Right forelimb (tissue), 1 donor: Measurements from ENCODE around the gene MMEL1.
A peak's percentile ranks its signal among the peaks of the same experiment; 100 is the strongest.
"Not testable (repeated sequence)": the region's sequence is repeated elsewhere in the genome, so short reads cannot be mapped to it uniquely, and the experiment has no call there.

Experiments
- DNase-seq: peaks from one replicate; pipeline ENCODE4 v3.0.0-alpha.2; 2018

The MMEL1 gene

DNA sequence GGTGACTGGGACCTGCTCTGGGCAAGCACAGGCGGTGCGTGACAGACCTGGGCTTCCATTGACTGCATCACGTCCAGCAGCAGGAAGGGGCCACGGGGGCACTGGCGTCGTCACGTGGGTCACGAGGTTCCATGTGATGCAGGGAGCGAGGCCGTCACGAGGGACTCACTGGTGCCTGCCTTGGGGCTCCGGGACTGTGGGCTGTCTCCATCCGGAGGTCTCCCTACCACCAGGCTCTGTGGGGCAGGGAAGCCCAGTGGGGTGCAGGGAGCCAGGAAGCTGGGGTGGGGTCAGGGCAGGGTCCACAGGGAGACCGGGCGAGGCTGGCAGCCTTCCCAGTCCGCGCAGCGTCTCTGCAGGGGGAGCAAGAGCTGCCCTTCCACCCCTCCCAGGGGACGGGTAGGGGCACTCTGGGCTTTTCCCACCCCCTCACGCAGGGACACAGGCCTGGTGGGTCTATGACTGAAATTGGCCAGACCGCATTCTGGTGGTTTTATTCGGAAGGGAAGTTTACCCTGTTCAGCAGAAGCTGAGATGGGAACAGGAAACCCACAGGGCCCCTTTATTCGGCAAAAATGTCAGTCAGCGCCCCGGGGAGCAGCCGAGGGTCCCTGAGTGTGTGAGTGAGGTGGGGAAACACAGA, 77.1 kb downstream of the MMEL1 start:
- no peak for DNase-seq

DNA sequence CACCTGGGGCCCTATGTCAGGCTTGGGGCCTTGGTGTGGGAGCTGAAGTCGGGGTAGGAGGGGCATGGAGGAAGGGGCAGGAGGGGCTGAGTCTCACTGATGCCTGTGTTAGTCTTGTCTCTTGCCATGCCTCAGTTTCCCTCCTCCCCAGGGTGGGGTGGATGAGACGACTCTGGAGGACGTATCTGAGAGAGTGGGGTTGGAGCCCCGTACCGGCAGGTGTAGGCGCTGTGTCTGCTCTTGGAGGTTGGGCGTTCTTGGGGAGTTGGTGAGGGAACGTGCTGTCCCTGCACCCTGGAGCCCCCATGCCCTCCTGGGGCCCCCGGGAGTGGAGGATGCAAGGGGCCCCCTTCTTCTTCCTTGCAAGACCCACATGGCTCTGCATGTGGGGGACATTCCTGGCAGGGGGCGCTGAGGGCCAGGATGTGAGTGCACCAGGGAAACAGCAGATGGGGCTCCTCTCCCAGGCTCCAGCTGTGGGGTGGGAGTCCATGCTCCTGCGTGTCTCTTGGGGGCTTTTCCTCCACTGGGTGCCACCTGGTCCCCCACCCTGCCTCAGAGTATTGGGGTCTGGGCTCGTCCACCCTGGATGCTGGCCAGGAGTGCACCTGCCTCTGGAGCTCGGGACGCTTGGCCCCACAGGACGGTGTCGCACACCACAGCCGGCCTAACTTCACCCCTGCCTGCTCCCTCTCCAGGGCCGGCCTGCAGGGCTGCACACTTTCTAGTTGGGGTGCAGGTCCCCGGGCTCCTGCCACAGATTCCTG, 78.0 kb downstream of the MMEL1 start:
- no peak for DNase-seq

GRCh38 chr1:2553871-2554620, 78.8 kb downstream of the MMEL1 start:
- DNase-seq, result no peak

DNA sequence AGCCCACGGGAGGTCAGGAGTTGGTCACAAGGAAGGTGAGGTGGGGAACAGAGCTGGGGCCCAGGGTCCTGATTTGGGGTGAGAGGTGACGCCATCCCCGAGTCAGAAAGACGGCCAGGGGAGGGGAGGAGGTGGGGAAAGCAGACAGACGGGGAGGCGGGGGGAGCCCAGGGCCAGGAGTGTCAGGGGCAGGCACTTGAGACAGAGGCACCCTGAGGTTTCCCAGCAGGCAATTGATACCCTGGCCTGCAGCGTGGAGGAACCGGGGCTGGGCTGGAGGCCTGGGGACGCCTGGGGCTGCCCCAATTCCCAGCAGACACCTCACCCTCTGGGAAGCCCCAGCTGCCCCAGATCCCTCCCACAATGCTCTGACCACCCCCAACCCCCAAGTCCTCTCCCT, 79.7 kb downstream of the MMEL1 start:
- not testable (repeated sequence) for DNase-seq

GRCh38 chr1:2552189-2552588, 80.6 kb downstream of the MMEL1 start:
- DNase-seq, result no peak

- DNase-seq, result not testable (repeated sequence)
Observed at GRCh38 chr1:2551544-2551943, 81.3 kb downstream of the MMEL1 start.

- not testable (repeated sequence) for DNase-seq
Observed at GRCh38 chr1:2550309-2550861, 82.4 kb downstream of the MMEL1 start.

DNA sequence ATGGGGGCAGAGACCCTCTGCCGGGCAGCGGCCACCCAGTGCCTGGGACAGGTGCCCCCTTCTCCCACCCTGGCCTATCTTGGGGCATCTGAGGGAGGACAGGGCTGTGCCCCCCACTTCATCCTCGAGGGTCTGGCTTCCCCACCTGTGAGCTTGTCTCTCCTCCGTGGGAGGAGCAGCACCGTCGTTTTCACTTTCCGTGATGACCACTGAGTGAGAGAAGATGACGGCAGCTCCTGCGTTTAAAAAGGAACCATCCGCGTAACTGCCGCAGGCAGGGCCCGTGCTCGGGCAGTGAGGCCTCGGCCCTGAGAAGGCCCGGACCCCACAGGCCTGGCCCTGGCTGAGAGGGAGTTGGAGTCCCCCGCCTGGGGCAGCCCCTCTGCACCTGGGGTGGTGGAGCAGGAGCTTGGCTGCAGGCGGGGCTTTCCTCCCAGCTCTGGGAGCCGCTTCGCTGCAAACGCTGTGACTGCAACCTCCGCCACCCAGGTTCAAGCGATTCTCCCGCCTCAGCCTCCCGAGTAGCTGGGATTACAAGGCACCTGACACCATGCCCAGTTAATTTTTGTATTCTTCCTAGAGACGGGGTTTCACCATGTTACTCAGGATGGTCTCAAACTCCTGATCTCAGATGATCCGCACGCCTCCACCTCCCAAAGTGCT, 83.3 kb downstream of the MMEL1 start:
- DNase-seq, result not testable (repeated sequence)

- peak; percentile 86 for DNase-seq
Observed at GRCh38 chr1:2548068-2548589, 84.7 kb downstream of the MMEL1 start.

- DNase-seq, result no peak
Observed at GRCh38 chr1:2547210-2548067, 85.4 kb downstream of the MMEL1 start.

GRCh38 chr1:2546515-2547209, 86.2 kb downstream of the MMEL1 start:
- DNase-seq, result peak; percentile 77

DNA sequence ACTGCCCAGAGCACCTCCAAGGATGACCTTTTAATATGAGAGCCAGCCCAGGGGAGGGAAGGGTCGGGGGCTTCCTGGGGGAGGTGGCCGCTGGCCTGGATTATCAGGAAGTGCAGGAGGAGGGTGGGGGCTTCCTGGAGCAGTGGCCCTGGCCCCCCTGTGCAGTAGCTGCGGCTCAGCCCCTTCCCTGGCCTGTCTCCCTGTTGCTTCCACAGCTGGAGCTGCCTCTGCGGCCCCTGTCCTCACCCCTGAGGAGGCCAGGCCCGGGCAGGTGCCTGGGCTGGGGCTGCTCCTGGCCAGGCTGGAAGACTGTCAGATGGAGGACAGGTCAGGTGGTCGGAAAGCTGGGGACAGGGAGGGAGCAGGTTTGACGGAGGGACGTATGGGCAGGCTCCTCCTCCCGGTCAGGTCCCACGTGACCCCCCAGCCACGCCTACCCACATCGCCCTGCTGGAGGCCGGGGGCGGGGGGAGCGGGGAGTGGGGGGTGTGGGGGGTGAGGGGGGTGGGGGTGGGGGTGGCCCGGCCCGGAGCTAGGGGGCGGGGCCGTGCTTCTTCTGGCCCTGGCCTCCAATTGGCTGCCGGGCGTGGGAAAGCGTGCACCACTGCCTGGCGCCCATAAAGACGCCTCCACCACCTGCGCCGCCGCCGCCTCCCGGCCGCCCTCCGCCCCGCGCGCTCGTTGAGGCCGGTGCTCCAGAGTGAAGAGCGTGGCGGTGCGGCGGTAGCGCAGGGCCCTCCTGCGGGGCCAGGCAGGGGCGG, 86.9 kb downstream of the MMEL1 start:
- DNase-seq, result peak; percentile 81

GRCh38 chr1:2544875-2545640, 87.8 kb downstream of the MMEL1 start:
- no peak for DNase-seq

DNA sequence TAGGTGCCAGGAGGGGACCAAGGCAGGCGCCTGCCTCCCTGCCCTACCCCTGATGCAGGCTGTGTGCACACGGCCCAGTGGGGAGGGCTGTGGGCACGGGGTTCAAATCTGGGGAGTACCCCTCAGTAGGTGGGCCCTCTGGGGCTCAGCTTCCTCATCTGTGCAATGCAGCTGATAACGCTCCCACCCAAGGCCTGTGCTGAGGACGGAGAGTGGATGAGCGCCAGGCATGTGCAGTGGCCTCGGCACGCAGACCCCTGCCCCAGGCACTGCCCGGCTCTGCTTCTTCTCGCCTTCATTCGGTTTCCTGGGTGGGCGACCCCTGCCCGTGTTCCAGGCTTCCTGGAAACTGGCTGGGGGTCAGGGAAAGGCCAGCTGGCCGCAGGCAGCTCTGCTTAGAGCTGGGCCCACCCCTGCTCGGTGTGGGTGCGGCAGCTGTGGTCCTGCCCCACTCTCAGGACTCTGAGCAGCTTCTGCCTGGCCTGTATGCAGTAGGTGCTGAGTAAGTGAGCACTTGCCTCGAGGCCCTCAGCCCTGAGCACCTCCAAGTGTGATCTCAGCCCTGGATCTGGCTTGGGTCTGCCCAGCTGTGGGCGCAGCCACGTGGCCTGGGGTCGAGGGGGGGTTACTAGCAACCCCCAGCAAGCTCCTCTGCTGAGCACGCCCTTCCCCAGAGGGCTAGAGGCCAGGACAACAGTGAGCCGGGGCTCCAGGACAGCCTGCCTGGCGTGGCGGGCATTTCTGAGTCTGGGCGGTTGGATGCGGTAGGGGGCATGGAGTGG, 88.5 kb downstream of the MMEL1 start:
- DNase-seq, result no peak

DNA sequence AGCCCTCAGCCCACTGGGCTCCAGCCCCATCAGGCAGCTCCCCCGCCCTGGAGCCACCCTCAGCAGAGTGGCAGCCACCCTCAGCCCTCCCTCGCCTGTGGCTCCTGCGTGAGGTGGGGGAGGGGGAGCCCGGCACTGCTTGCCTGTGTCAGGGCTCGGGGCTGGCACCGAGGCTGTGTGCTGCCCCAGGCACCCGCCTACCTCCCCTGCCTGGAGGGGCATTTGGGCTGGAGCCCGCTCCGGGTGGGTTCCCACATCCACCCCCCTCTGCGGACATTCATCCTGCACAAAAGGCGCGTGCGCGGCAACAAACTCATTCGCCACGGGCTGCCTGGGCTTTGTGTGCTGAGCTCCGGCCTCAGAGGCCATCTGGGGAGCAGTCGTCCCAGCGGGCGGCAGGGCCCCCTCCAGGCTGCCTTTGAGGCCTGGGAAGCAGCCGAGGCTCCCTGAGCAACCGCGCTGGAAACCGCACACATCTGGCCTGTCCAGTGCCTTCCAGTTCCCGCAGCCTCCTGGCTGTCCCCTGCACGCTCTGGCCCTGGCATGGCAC, 89.2 kb downstream of the MMEL1 start:
- DNase-seq, result no peak

- no peak for DNase-seq
Observed at GRCh38 chr1:2542246-2542915, 90.4 kb downstream of the MMEL1 start.

DNA sequence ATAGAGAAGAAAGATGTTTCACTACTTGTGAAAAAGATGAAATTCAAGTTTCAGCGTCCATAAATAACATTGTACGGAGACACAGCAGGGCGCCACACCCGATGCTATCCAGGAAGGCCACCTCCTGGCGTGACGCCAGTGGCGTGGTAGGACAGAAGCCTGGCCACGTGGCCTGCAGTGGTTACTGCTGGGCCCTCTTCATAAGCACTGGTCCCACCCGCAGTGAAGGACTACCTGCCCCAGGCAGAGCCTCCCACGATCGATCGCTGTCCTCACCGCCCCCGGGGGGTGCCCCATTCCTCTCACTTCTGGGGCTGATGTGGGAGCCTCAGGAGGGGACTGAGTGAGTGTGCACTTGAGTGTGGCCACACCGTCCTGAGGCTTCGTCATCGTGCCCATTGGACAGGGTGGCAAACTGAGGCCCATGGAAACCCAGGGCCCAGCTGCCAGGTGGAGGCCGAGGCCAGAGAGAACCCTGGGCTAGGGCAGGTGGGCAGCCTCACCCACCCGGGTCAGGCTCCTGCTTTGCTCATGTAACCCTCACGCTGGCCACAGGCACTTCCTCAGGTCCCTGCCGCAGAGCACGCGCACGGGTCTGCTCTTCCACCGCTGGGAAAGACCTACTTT, 91.1 kb downstream of the MMEL1 start:
- no peak for DNase-seq
